Activated T-cell treated with anti-CD3 and anti-CD28 coated beads, Interleukin-2, amount 50 U/mL, for 72 hours (primary cell): ENCODE data around the gene KANK2. TPM values are rescaled to one million over a fixed set of nuclear protein-coding genes. Genes with fewer than 3 reads are reported as not detected.
A peak's percentile ranks its signal among the peaks of the same experiment; 100 is the strongest.
"Not testable (repeated sequence)": the region's sequence is repeated elsewhere in the genome, so short reads cannot be mapped to it uniquely, and the experiment has no call there.

Experiments used
- ATAC-seq, 2 donors: fragments of 150-1000 bp; cut with Tn5 transposase; replicated peaks in 1 of 2; 2 replicates each; pipeline ENCODE4 v1.10.0; 2021; ENCODE audit warnings: moderate library complexity in 2 of 2, mild to moderate bottlenecking in 1 of 2
- DNase-seq, 2 donors: peaks; one replicate each; pipeline ENCODE4 v3.0.0; 2021 to 2022; ENCODE audit warnings: mixed read lengths in 1 of 2
- H3K27ac Mint-ChIP-seq: one replicate; pipeline ENCODE4 v1.8.0; 2022; ENCODE audit warnings: mild to moderate bottlenecking, moderate library complexity, mixed read lengths
- H3K27me3 Mint-ChIP-seq: one replicate; pipeline ENCODE4 v1.8.0; 2022; ENCODE audit warnings: low read depth, mixed read lengths
- H3K36me3 Mint-ChIP-seq, 2 donors: one replicate each; pipeline ENCODE4 v1.8.0; 2022; ENCODE audit warnings: mixed read lengths in 2 of 2, mild to moderate bottlenecking in 1 of 2; ENCODE audit not compliant: insufficient read depth in 2 of 2
- H3K4me1 Mint-ChIP-seq: one replicate; pipeline ENCODE4 v1.8.0; 2022; ENCODE audit warnings: low read depth, mixed read lengths
- H3K4me3 Mint-ChIP-seq, 2 donors: one replicate each; pipeline ENCODE4 v1.8.0; 2022; ENCODE audit warnings: mild to moderate bottlenecking in 2 of 2, mixed read lengths in 2 of 2, moderate library complexity in 2 of 2
- H3K9me3 Mint-ChIP-seq, 2 donors: one replicate each; pipeline ENCODE4 v1.8.0; 2022; ENCODE audit warnings: mixed read lengths in 2 of 2
- total RNA-seq, 2 donors: library from RNA; stranded (reverse); gene quantifications; one replicate each; pipeline ENCODE4 v1.2.3, GENCODE V29; 2022

KANK2 gene
- total RNA-seq, 2 donors from 2014 or later: 0.96 to 1.1 TPM

- DNase-seq: no peak
- Mint-ChIP-seq H3K4me1 (peaks cover 26% of the 10 kb centered on the region), H3K36me3 (peaks cover 7 to 23% of the 10 kb centered on the region in 2 donors), H3K9me3 (no peaks in the 10 kb centered on the region), H3K27me3 (no peaks in the 10 kb centered on the region), H3K4me3 (no peak overlapping the region), H3K27ac (no peak overlapping the region)
- ATAC-seq: no peak
Measured at GRCh38 chr19:11151181-11151580, 46.2 kb downstream of the KANK2 start.

- H3K27me3 Mint-ChIP-seq: no peaks in the 10 kb centered on the region
- ATAC-seq (no peak), DNase-seq (no peak)
- H3K4me3 Mint-ChIP-seq: no peak overlapping the region
- H3K4me1 Mint-ChIP-seq: peaks cover 6% of the 10 kb centered on the region
- H3K27ac Mint-ChIP-seq: no peak overlapping the region
- H3K36me3 Mint-ChIP-seq: peaks cover 4 to 16% of the 10 kb centered on the region in 2 donors
- no peaks in the 10 kb centered on the region for H3K9me3 Mint-ChIP-seq
Measured at GRCh38 chr19:11148001-11148400, 49.3 kb downstream of the KANK2 start.

GRCh38 chr19:11145536-11145924 is 51.8 kb downstream of the KANK2 start:
- H3K9me3 Mint-ChIP-seq: no peaks in the 10 kb centered on the region
- peaks cover 4 to 8% of the 10 kb centered on the region in 2 donors for H3K36me3 Mint-ChIP-seq
- DNase-seq (no peak), ATAC-seq (no peak)
- H3K27ac Mint-ChIP-seq: no peak overlapping the region
- H3K27me3 Mint-ChIP-seq: no peaks in the 10 kb centered on the region
- H3K4me3 Mint-ChIP-seq: no peak overlapping the region
- H3K4me1 Mint-ChIP-seq: no peaks in the 10 kb centered on the region

GRCh38 chr19:11142528-11143171 is 54.7 kb downstream of the KANK2 start:
- ATAC-seq (no peak), DNase-seq (no peak)
- Mint-ChIP-seq H3K27ac (no peak overlapping the region), H3K9me3 (no peaks in the 10 kb centered on the region), H3K4me1 (peaks cover 5% of the 10 kb centered on the region), H3K4me3 (no peak overlapping the region), H3K36me3 (peaks cover 3 to 4% of the 10 kb centered on the region in 2 donors), H3K27me3 (no peaks in the 10 kb centered on the region)

- H3K27ac Mint-ChIP-seq: no peak overlapping the region
- ATAC-seq: no peak
- peaks cover 1 to 4% of the 10 kb centered on the region in 2 donors for H3K36me3 Mint-ChIP-seq
- H3K4me1 Mint-ChIP-seq: peaks cover 7% of the 10 kb centered on the region
- H3K27me3 Mint-ChIP-seq: no peaks in the 10 kb centered on the region
- no peaks in the 10 kb centered on the region for H3K9me3 Mint-ChIP-seq
- no peak overlapping the region for H3K4me3 Mint-ChIP-seq
- no peak for DNase-seq
Measured at GRCh38 chr19:11141937-11142527, 55.3 kb downstream of the KANK2 start.

- peaks cover 0 to under 1% of the 10 kb centered on the region in 2 donors for H3K36me3 Mint-ChIP-seq
- H3K9me3 Mint-ChIP-seq: no peaks in the 10 kb centered on the region
- no peak overlapping the region for H3K27ac Mint-ChIP-seq
- ATAC-seq: no peak
- H3K4me1 Mint-ChIP-seq: peaks cover 7% of the 10 kb centered on the region
- H3K4me3 Mint-ChIP-seq: no peak overlapping the region
- H3K27me3 Mint-ChIP-seq: no peaks in the 10 kb centered on the region
- no peak for DNase-seq
Measured at GRCh38 chr19:11140896-11141295, 56.4 kb downstream of the KANK2 start.

GRCh38 chr19:11140023-11140538 is 57.3 kb downstream of the KANK2 start:
- H3K9me3 Mint-ChIP-seq, ATAC-seq: not testable (repeated sequence)

GRCh38 chr19:11138601-11139300 is 58.6 kb downstream of the KANK2 start:
- DNase-seq (no peak), ATAC-seq (peak; percentile 15 to 16)
- H3K27me3 Mint-ChIP-seq: no peaks in the 10 kb centered on the region
- H3K27ac Mint-ChIP-seq: no peak overlapping the region
- no peaks in the 10 kb centered on the region for H3K36me3 Mint-ChIP-seq
- H3K9me3 Mint-ChIP-seq: no peaks in the 10 kb centered on the region
- no peak overlapping the region for H3K4me3 Mint-ChIP-seq
- H3K4me1 Mint-ChIP-seq: peaks cover 7% of the 10 kb centered on the region

More at GRCh38 chr19:11140023-11140538, 57.3 kb downstream of the KANK2 start:
- not testable (repeated sequence) for H3K27ac Mint-ChIP-seq, DNase-seq, H3K27me3 Mint-ChIP-seq, H3K4me3 Mint-ChIP-seq, H3K4me1 Mint-ChIP-seq, H3K36me3 Mint-ChIP-seq

- DNase-seq (peak; percentile 44 to 60), ATAC-seq (peak; percentile 69 to 74)
- Mint-ChIP-seq H3K9me3 (no peaks in the 10 kb centered on the region), H3K27me3 (no peaks in the 10 kb centered on the region), H3K4me1 (peaks cover 7% of the 10 kb centered on the region), H3K36me3 (no peaks in the 10 kb centered on the region), H3K27ac (no peak overlapping the region), H3K4me3 (peak overlapping the region; percentile 82 to 89)
Measured at GRCh38 chr19:11137542-11138384, 59.6 kb downstream of the KANK2 start.

GRCh38 chr19:11136400-11137101 is 60.8 kb downstream of the KANK2 start:
- H3K27me3 Mint-ChIP-seq: no peaks in the 10 kb centered on the region
- DNase-seq: no peak
- H3K27ac Mint-ChIP-seq: peak overlapping the region; percentile 75
- H3K4me3 Mint-ChIP-seq: no peak overlapping the region
- ATAC-seq: no peak
- peaks cover 0 to 3% of the 10 kb centered on the region in 2 donors for H3K36me3 Mint-ChIP-seq
- H3K4me1 Mint-ChIP-seq: peaks cover 7% of the 10 kb centered on the region
- H3K9me3 Mint-ChIP-seq: no peaks in the 10 kb centered on the region

GRCh38 chr19:11131471-11131870 is 65.9 kb downstream of the KANK2 start:
- H3K27ac Mint-ChIP-seq: no peak overlapping the region
- ATAC-seq (no peak), DNase-seq (no peak)
- no peak overlapping the region for H3K4me3 Mint-ChIP-seq
- peaks cover 4 to 16% of the 10 kb centered on the region in 2 donors for H3K36me3 Mint-ChIP-seq
- no peaks in the 10 kb centered on the region for H3K9me3 Mint-ChIP-seq
- H3K4me1 Mint-ChIP-seq: no peaks in the 10 kb centered on the region
- no peaks in the 10 kb centered on the region for H3K27me3 Mint-ChIP-seq

GRCh38 chr19:11130824-11131455 is 66.4 kb downstream of the KANK2 start:
- no peak overlapping the region for H3K27ac Mint-ChIP-seq
- H3K36me3 Mint-ChIP-seq: peaks cover 5 to 17% of the 10 kb centered on the region in 2 donors
- ATAC-seq (peak; percentile 62 to 68), DNase-seq (peak; percentile 72)
- no peaks in the 10 kb centered on the region for H3K9me3 Mint-ChIP-seq
- no peaks in the 10 kb centered on the region for H3K4me1 Mint-ChIP-seq
- no peak overlapping the region for H3K4me3 Mint-ChIP-seq
- no peaks in the 10 kb centered on the region for H3K27me3 Mint-ChIP-seq
